ENCODE measurements around the gene MBD3. TPM values are rescaled to one million over a fixed set of nuclear protein-coding genes. Genes with fewer than 3 reads are reported as not detected.

Gene MBD3
- total RNA-seq, 2 experiments from 2014 or later: 34.3 to 35.2 TPM

DNA sequence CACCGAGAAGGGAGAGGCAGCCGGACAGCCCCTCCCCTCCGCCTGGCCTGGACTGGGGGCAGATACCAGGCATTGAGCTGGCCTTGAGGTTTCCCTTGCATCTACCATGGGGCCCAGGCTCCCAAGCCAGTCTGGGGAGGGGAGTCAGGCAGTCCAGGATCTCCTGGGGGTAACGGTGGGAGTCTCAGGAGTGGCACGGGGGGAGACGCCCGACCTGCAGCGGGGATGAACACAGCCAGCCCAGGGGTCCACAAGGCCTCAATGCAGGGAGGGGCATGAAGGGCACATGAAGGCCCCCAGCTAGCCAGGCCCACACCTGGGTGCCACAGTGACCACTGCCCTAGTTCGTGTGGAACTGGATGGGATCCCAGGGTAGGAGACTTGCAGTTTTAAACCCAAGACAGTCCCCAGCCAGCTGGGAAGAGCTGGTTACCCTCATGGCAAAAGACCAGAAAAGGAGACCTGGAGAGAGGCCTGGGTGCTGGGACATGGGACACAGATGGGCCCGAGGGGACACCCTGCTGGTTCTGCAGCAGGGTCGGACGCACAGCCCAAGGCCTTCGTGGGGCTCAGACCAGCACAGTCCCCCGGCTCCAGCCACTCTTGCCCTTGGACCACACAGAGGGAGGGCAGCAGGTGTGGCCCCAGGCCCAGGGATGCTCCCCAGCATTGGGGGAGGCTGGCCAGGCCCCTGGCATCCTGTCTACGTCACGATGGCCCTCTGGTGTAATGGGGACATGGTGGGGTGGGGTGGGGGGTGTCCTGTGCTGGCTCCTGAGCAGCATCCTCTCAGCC is 17.2 kb upstream of the MBD3 start:
- CTCF ChIA-PET: interaction anchor here (1.1 kb wide), 1 partner anchor 15 kb away, joined by 3 read pairs; no protein-coding TSS in a partner anchor
- POLR2A ChIA-PET: interaction anchor here (0.9 to 2.4 kb wide), 2 partner anchors 17 to 42 kb away, joined by 3 to 12 read pairs; partner anchors contain the start of gene MBD3
- no peak for TF ChIP-seq CTCF (IDR thresholded peaks at IDR 0.05)
- ATAC-seq (ENCODE audit: poor library complexity): no peak
- no peaks in the 10 kb centered on the region for H3K9me3 Mint-ChIP-seq
- no peak overlapping the region for H3K4me3 ChIP-seq (ENCODE audit: low read length)
- H3K4me3 Mint-ChIP-seq: no peak overlapping the region
- peaks cover 32% of the 10 kb centered on the region for H3K36me3 ChIP-seq (ENCODE audit: insufficient read depth, low read length)
- H3K27me3 ChIP-seq (ENCODE audit: control insufficient read depth in 1 of 2, insufficient read depth in 2 of 2, low read length in 2 of 2): no peaks in the 10 kb centered on the region
- no peaks in the 10 kb centered on the region for H3K9me3 ChIP-seq (ENCODE audit: control insufficient read depth in 1 of 2, insufficient read depth in 1 of 2, low read length in 2 of 2)
- H3K27me3 Mint-ChIP-seq: no peaks in the 10 kb centered on the region
- peaks cover 49% of the 10 kb centered on the region for H3K4me1 ChIP-seq (ENCODE audit: insufficient read depth, low read length)
- peaks cover 27% of the 10 kb centered on the region for H3K4me1 Mint-ChIP-seq (ENCODE audit: low read depth)
- intact Hi-C loops (cut with DNase I, micrococcal nuclease): loop anchor here in 1 of 2 experiments (5.0 kb wide), 1 partner anchor 202 kb away; the partner anchor contains the start of gene ATP8B3
- peak in 1 of 14 experiments; percentile 28 for DNase-seq
- peaks cover 44% of the 10 kb centered on the region for H3K36me3 Mint-ChIP-seq (ENCODE audit: low read depth)
- peak overlapping the region; percentile 81 for H3K27ac Mint-ChIP-seq
- peak overlapping the region; percentile 5 to 69 for H3K27ac ChIP-seq (ENCODE audit: low read depth in 1 of 2, low read length in 2 of 2)

DNA sequence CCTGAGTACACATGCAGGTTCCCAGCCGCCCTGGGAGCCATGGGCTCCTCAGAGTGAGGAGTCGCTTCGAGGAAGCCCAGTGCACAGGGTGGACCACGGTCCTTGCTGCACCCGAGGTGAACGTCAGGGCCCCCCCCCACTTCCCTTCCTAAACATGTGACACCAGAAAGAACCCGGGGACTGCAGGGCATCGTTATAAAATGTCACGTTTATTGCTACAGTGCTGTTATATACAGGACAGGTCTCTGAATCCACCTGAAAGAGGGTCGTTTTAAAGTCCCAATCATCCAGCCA is 16.4 kb upstream of the MBD3 start:
- Histone ChIP-seq H3K9me3 (ENCODE audit: control insufficient read depth in 1 of 2, insufficient read depth in 1 of 2, low read length in 2 of 2) (no peaks in the 10 kb centered on the region), H3K27me3 (ENCODE audit: control insufficient read depth in 1 of 2, insufficient read depth in 2 of 2, low read length in 2 of 2) (no peaks in the 10 kb centered on the region), H3K4me1 (ENCODE audit: insufficient read depth, low read length) (peaks cover 58% of the 10 kb centered on the region), H3K27ac (ENCODE audit: low read depth in 1 of 2, low read length in 2 of 2) (peak overlapping the region; percentile 56 to 69), H3K4me3 (ENCODE audit: low read length) (peak overlapping the region; percentile 63), H3K36me3 (ENCODE audit: insufficient read depth, low read length) (peaks cover 24% of the 10 kb centered on the region)
- POLR2A ChIA-PET: interaction anchor here (0.9 to 2.4 kb wide), 3 partner anchors 12 to 42 kb away, joined by 3 to 12 read pairs (median 3); partner anchors contain the start of gene MBD3
- intact Hi-C loops (cut with DNase I, micrococcal nuclease): loop anchor here in 1 of 2 experiments (5.0 kb wide), 1 partner anchor 203 kb away; the partner anchor contains the start of gene ATP8B3
- H3K9me3 Mint-ChIP-seq: no peaks in the 10 kb centered on the region
- CTCF ChIA-PET: interaction anchor here (1.1 to 2.1 kb wide), 2 partner anchors 16 to 43 kb away, joined by 3 to 10 read pairs; partner anchors contain the start of gene TCF3
- H3K4me3 Mint-ChIP-seq: peak overlapping the region; percentile 81
- no peak for TF ChIP-seq CTCF (IDR thresholded peaks at IDR 0.05)
- DNase-seq (peak in 7 of 14 experiments; percentile 19 to 65 (median 58)), ATAC-seq (ENCODE audit: poor library complexity) (no peak)
- H3K27ac Mint-ChIP-seq: peak overlapping the region; percentile 81
- no peaks in the 10 kb centered on the region for H3K27me3 Mint-ChIP-seq
- H3K4me1 Mint-ChIP-seq (ENCODE audit: low read depth): peaks cover 27% of the 10 kb centered on the region
- H3K36me3 Mint-ChIP-seq (ENCODE audit: low read depth): peaks cover 38% of the 10 kb centered on the region

DNA sequence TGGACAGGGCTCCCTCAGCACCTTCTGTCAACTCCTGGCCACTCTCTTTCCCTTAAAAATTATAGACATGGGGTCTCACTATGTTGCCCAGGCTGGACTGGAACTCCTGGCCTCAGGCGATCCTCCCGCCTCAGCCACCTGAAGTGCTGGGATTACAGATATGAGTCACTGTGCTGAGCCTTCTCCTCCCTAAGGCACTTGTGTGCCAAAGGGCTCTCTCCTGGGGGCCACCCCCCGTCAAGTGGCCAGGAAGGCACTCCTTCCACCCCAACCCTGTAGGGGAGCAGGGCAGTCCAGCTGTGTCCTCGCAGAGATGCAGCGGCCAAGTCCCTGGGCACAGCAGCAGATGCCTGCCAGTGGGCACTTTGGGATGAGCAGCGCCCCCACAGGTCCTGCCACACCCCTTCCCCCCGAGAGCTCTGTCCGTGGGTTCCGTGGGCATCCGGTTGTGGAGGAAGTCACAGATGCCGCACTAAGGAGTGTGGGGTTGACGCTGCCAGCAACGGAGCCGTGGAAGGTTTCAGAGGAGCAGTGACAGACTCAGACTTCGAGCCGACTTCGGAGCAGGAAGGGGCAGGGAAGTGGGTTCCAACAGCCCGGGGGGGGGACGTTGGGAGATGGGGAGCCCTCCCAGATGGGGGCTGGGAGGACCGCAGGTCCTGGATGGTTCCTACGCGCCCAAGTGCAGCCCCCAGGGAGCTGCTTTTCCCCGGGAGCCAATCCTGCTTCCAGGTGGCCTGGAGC is 15.9 kb upstream of the MBD3 start:
- TF ChIP-seq CTCF (IDR thresholded peaks at IDR 0.05): no peak
- ATAC-seq (ENCODE audit: poor library complexity) (peak; percentile 11), DNase-seq (peak in 12 of 14 experiments; percentile 18 to 67 (median 33))
- Histone ChIP-seq H3K27ac (ENCODE audit: low read depth in 1 of 2, low read length in 2 of 2) (peak overlapping the region; percentile 56 to 69), H3K4me1 (ENCODE audit: insufficient read depth, low read length) (peaks cover 63% of the 10 kb centered on the region), H3K36me3 (ENCODE audit: insufficient read depth, low read length) (peaks cover 19% of the 10 kb centered on the region), H3K27me3 (ENCODE audit: control insufficient read depth in 1 of 2, insufficient read depth in 2 of 2, low read length in 2 of 2) (no peaks in the 10 kb centered on the region), H3K9me3 (ENCODE audit: control insufficient read depth in 1 of 2, insufficient read depth in 1 of 2, low read length in 2 of 2) (no peaks in the 10 kb centered on the region), H3K4me3 (ENCODE audit: low read length) (peak overlapping the region; percentile 63)
- Mint-ChIP-seq H3K27ac (peak overlapping the region; percentile 81), H3K4me1 (ENCODE audit: low read depth) (peaks cover 27% of the 10 kb centered on the region), H3K36me3 (ENCODE audit: low read depth) (peaks cover 38% of the 10 kb centered on the region), H3K4me3 (peak overlapping the region; percentile 81), H3K9me3 (no peaks in the 10 kb centered on the region), H3K27me3 (no peaks in the 10 kb centered on the region)
- intact Hi-C loops (cut with DNase I, micrococcal nuclease): loop anchor here in 1 of 2 experiments (5.0 kb wide), 1 partner anchor 204 kb away; the partner anchor contains the start of gene ATP8B3
- ChIA-PET POLR2A (interaction anchor here (0.8 to 2.4 kb wide), 3 partner anchors 12 to 155 kb away, joined by 3 to 12 read pairs (median 3); partner anchors contain the start of gene MBD3), CTCF (interaction anchor here (1.1 to 2.1 kb wide), 2 partner anchors 16 to 43 kb away, joined by 3 to 10 read pairs; partner anchors contain the start of gene TCF3)
